Stimulated activated CD4-positive, alpha-beta T cell treated with anti-CD3 and anti-CD28 coated beads, Interleukin-1b, Interleukin-23, amount 100 ng/mL, for 4 hours (primary cell): ENCODE measurements around the gene ESRRB.

Experiments used
- DNase-seq, 2 donors: peaks; one replicate each; pipeline ENCODE4 v3.0.0-alpha.2; 2020; ENCODE audit warnings: low read depth in 2 of 2

The ESRRB gene

GRCh38 chr14:76375947-76376404, at the start of gene ESRRB:
Gene ESRRB (plus strand): TSS chr14:76376137. CDS start chr14:76376402, 265 bp downstream.
- DNase-seq: no peak

- DNase-seq: no peak
These were observed 48.8 kb upstream of the ESRRB start for GRCh38 chr14:76326918-76327689.

- no peak for DNase-seq
These were observed 47.3 kb upstream of the ESRRB start for GRCh38 chr14:76328457-76329137.

- no peak for DNase-seq
These were observed 46.6 kb upstream of the ESRRB start for GRCh38 chr14:76329154-76329928.

GRCh38 chr14:76329951-76330350, 46.0 kb upstream of the ESRRB start:
- DNase-seq: no peak

GRCh38 chr14:76330411-76331327, 45.3 kb upstream of the ESRRB start:
- DNase-seq: no peak

- DNase-seq: no peak
These were observed 44.5 kb upstream of the ESRRB start for GRCh38 chr14:76331328-76332011.

- no peak for DNase-seq
These were observed 42.3 kb upstream of the ESRRB start for GRCh38 chr14:76333664-76334063.

- no peak for DNase-seq
These were observed 41.6 kb upstream of the ESRRB start for GRCh38 chr14:76334316-76334715.

GRCh38 chr14:76336876-76337275, 39.1 kb upstream of the ESRRB start:
- no peak for DNase-seq

- DNase-seq: no peak
These were observed 38.0 kb upstream of the ESRRB start for GRCh38 chr14:76337635-76338545.

- DNase-seq: no peak
These were observed 36.0 kb upstream of the ESRRB start for GRCh38 chr14:76339728-76340615.

GRCh38 chr14:76343386-76343785, 32.6 kb upstream of the ESRRB start:
- no peak for DNase-seq

- no peak for DNase-seq
These were observed 29.4 kb upstream of the ESRRB start for GRCh38 chr14:76346391-76347160.

- DNase-seq: no peak
These were observed 27.0 kb upstream of the ESRRB start for GRCh38 chr14:76348898-76349297.

GRCh38 chr14:76349993-76350392, 25.9 kb upstream of the ESRRB start:
- DNase-seq: no peak

- no peak for DNase-seq
These were observed 25.3 kb upstream of the ESRRB start for GRCh38 chr14:76350671-76351070.

- no peak for DNase-seq
These were observed 24.0 kb upstream of the ESRRB start for GRCh38 chr14:76351941-76352340.
